ENCODE measurements around the gene FNBP1. TPM values are rescaled to one million over a fixed set of nuclear protein-coding genes. Genes with fewer than 3 reads are reported as not detected.
"Not testable (repeated sequence)": the region's sequence is repeated elsewhere in the genome, so short reads cannot be mapped to it uniquely, and the experiment has no call there.

The FNBP1 gene
- total RNA-seq, 2 donors from 2014 or later = 17.1 to 17.9 TPM

- ATAC-seq (no peak), DNase-seq (no peak)
- Histone ChIP-seq H3K4me1 (no peaks in the 10 kb centered on the region), H3K27me3 (no peaks in the 10 kb centered on the region), H3K27ac (no peak overlapping the region), H3K4me3 (no peak overlapping the region), H3K36me3 (replicated peaks in 1 of 2; ENCODE audit: insufficient read depth in 1 of 2, low read depth in 2 of 2) (no peaks in the 10 kb centered on the region), H3K9me3 (no peaks in the 10 kb centered on the region)
- intact Hi-C loops (cut with DNase I) = no loop called here
- 93 to 95% methylated on average over 5 of the region's 5 CpGs for WGBS, 2 donors
- TF ChIP-seq CTCF (IDR thresholded peaks at IDR 0.05) (no peak), POLR2A (IDR thresholded peaks at IDR 0.05) (no peak)
Observed at GRCh38 chr9:130015353-130016019, 27.5 kb downstream of the FNBP1 start.

GRCh38 chr9:130013326-130013725, 29.7 kb downstream of the FNBP1 start:
- no peak overlapping the region for H3K4me3 ChIP-seq
- no peak overlapping the region for H3K27ac ChIP-seq
- H3K4me1 ChIP-seq = no peaks in the 10 kb centered on the region
- H3K9me3 ChIP-seq = no peaks in the 10 kb centered on the region
- WGBS, 2 donors = 62 to 80% methylated on average over 2 of the region's 2 CpGs
- no peak for DNase-seq
- H3K27me3 ChIP-seq = no peaks in the 10 kb centered on the region
- intact Hi-C loops (cut with DNase I) = no loop called here
- TF ChIP-seq POLR2A (IDR thresholded peaks at IDR 0.05) (no peak), CTCF (IDR thresholded peaks at IDR 0.05) (no peak)
- ATAC-seq = no peak
- H3K36me3 ChIP-seq (replicated peaks in 1 of 2; ENCODE audit: insufficient read depth in 1 of 2, low read depth in 2 of 2) = no peaks in the 10 kb centered on the region

GRCh38 chr9:130010151-130010988, 32.6 kb downstream of the FNBP1 start:
- intact Hi-C loops (cut with DNase I) = no loop called here
- H3K27ac ChIP-seq = peak overlapping the region in 1 of 4 donors; percentile 34

GRCh38 chr9:130009546-130009945, 33.4 kb downstream of the FNBP1 start:
- intact Hi-C loops (cut with DNase I); H3K36me3 ChIP-seq (replicated peaks in 1 of 2; ENCODE audit: insufficient read depth in 1 of 2, low read depth in 2 of 2); DNase-seq; H3K4me3 ChIP-seq; H3K27me3 ChIP-seq; H3K4me1 ChIP-seq; H3K9me3 ChIP-seq; ATAC-seq; H3K27ac ChIP-seq: not testable (repeated sequence)
- 92 to 95% methylated on average over 8 to 10 of the region's 10 CpGs for WGBS, 2 donors

More at GRCh38 chr9:130010151-130010988, 32.6 kb downstream of the FNBP1 start:
- no peak for ATAC-seq
- no peaks in the 10 kb centered on the region for H3K4me1 ChIP-seq
- WGBS, 2 donors = 70 to 74% methylated on average over 5 of the region's 5 CpGs
- H3K27me3 ChIP-seq = no peaks in the 10 kb centered on the region
- no peak overlapping the region for H3K4me3 ChIP-seq
- TF ChIP-seq CTCF (IDR thresholded peaks at IDR 0.05) (no peak), POLR2A (IDR thresholded peaks at IDR 0.05) (no peak)
- no peaks in the 10 kb centered on the region for H3K36me3 ChIP-seq (replicated peaks in 1 of 2; ENCODE audit: insufficient read depth in 1 of 2, low read depth in 2 of 2)
- DNase-seq = no peak
- no peaks in the 10 kb centered on the region for H3K9me3 ChIP-seq

GRCh38 chr9:130008538-130008937, 34.5 kb downstream of the FNBP1 start:
- DNase-seq (no peak), ATAC-seq (no peak)
- H3K9me3 ChIP-seq = no peaks in the 10 kb centered on the region
- no peak for TF ChIP-seq CTCF (IDR thresholded peaks at IDR 0.05)
- no peak for TF ChIP-seq POLR2A (IDR thresholded peaks at IDR 0.05)
- WGBS, 2 donors = 32 to 36% methylated on average over 5 of the region's 5 CpGs
- H3K4me3 ChIP-seq = no peak overlapping the region
- H3K27me3 ChIP-seq = no peaks in the 10 kb centered on the region
- H3K36me3 ChIP-seq (replicated peaks in 1 of 2; ENCODE audit: insufficient read depth in 1 of 2, low read depth in 2 of 2) = no peaks in the 10 kb centered on the region
- H3K4me1 ChIP-seq = no peaks in the 10 kb centered on the region
- intact Hi-C loops (cut with DNase I) = no loop called here
- H3K27ac ChIP-seq = no peak overlapping the region

GRCh38 chr9:130006952-130007351, 36.0 kb downstream of the FNBP1 start:
- intact Hi-C loops (cut with DNase I); DNase-seq; H3K36me3 ChIP-seq (replicated peaks in 1 of 2; ENCODE audit: insufficient read depth in 1 of 2, low read depth in 2 of 2); H3K27ac ChIP-seq; H3K4me3 ChIP-seq; H3K4me1 ChIP-seq; H3K9me3 ChIP-seq; H3K27me3 ChIP-seq; ATAC-seq: not testable (repeated sequence)
- WGBS, 2 donors = 91 to 95% methylated on average over 6 of the region's 6 CpGs

All from body of pancreas (tissue), 4 donors.